K562 (cell line): ENCODE data around the gene HOXC10.

Experiments
- BRCA1 ChIP-seq, 2 experiments: fragments of 450-650 bp in 1 of 2; sonication (generic) in 1 of 2; formaldehyde crosslinking in 1 of 2; IDR thresholded peaks; 2 replicates each; pipeline versions ENCODE4 v1.5.0 to v1.6.1; 2017 to 2020; ENCODE audit warnings: mild to moderate bottlenecking in 1 of 2, missing genetic modification reagents in 1 of 2
- CBX3 ChIP-seq, 2 experiments: IDR thresholded peaks; 1 replicate in 1 of 2; 2 replicates in 1 of 2; pipeline ENCODE4 v1.6.1; 2012; ENCODE audit warnings: inconsistent platforms in 2 of 2, low read length in 2 of 2, borderline replicate concordance in 1 of 2, control low read depth in 1 of 2
- CTCF ChIP-seq, 3 experiments: IDR thresholded peaks in 2 of 3; conservative IDR thresholded peaks in 1 of 3; 2 replicates each; pipeline ENCODE4 v1.5.1; 2011 to 2012; ENCODE audit warnings: low read length in 3 of 3, mild to moderate bottlenecking in 3 of 3, control low read depth in 2 of 3, improper control_type of control experiment in 1 of 3, inconsistent platforms in 1 of 3, low read depth in 1 of 3, mixed read lengths in 1 of 3, moderate library complexity in 1 of 3; ENCODE audit not compliant: insufficient read depth in 2 of 3
- EP300 ChIP-seq: IDR thresholded peaks from 2 replicates; pipeline ENCODE4 v1.6.1; 2012; ENCODE audit warnings: low read length, improper control_type of control experiment
- SNRNP70 ChIP-seq: fragments of 200-400 bp; formaldehyde crosslinking; optimal IDR thresholded peaks from 2 replicates; pipeline ENCODE3; 2017; ENCODE audit warnings: low read depth, low read length
- SP2 ChIP-seq: IDR thresholded peaks from 2 replicates; pipeline ENCODE4 v1.6.1; 2011; ENCODE audit warnings: mild to moderate bottlenecking, low read depth, low read length, moderate library complexity; ENCODE audit not compliant: poor library complexity, severe bottlenecking; ENCODE audit errors: extremely low read depth
- TCF7 ChIP-seq: sonication (generic); IDR thresholded peaks from 2 replicates; pipeline ENCODE4 v1.6.1; 2016; ENCODE audit warnings: antibody characterized with exemption, borderline replicate concordance
- ZBTB33 ChIP-seq: sonication (generic); formaldehyde crosslinking; IDR thresholded peaks from 2 replicates; pipeline ENCODE4 v1.8.1; 2023; ENCODE audit warnings: mild to moderate bottlenecking, missing genetic modification reagents
- ZNF12 ChIP-seq: sonication (generic); formaldehyde crosslinking; IDR thresholded peaks from 2 replicates; pipeline ENCODE4 v1.4.0; 2020; ENCODE audit warnings: mild to moderate bottlenecking, missing genetic modification reagents
- ZNF639 ChIP-seq, 2 experiments: fragments of 200-800 bp in 1 of 2; sonication (Bioruptor generic) in 1 of 2; sonication (generic) in 1 of 2; formaldehyde crosslinking in 1 of 2; IDR thresholded peaks in 1 of 2; conservative IDR thresholded peaks in 1 of 2; 2 replicates each; pipeline versions ENCODE4 v1.5.0 to v1.6.1; 2016 to 2020; ENCODE audit warnings: missing compliant biosample characterization in 1 of 2, missing genetic modification characterization in 1 of 2, missing genetic modification reagents in 1 of 2
- ZNF696 ChIP-seq: fragments of 250-450 bp; sonication (Bioruptor Pico); conservative IDR thresholded peaks from 2 replicates; pipeline ENCODE4 v1.4.0; 2020; ENCODE audit warnings: mild to moderate bottlenecking, moderate library complexity

GRCh38 chr12:53955776-53956250 lies 29.1 kb upstream of the HOXC10 start:
- TF ChIP-seq ZNF639 (CRISPR knock-in tag; conservative IDR thresholded peaks at IDR 0.05 in 1 of 2, IDR thresholded peaks at IDR 0.05 in 1 of 2) (no peak), EP300 (no peak), CTCF (IDR thresholded peaks at IDR 0.05 in 2 of 3, conservative IDR thresholded peaks at IDR 0.05 in 1 of 3; ENCODE audit: insufficient read depth in 2 of 3, low read depth in 1 of 3, low read length in 3 of 3) (no peak), SP2 (no peak), ZBTB33 (CRISPR knock-in tag) (no peak), ZNF696 (CRISPR knock-in tag) (no peak), BRCA1 (IDR thresholded peaks at IDR 0.05) (no peak), BRCA1 (CRISPR knock-in tag; IDR thresholded peaks at IDR 0.05) (no peak), TCF7 (no peak), ZNF12 (CRISPR knock-in tag) (no peak), CBX3 (IDR thresholded peaks at IDR 0.05; ENCODE audit: borderline replicate concordance in 1 of 2, low read length in 2 of 2) (no peak), SNRNP70 (no peak)
